Erythroblast (primary cell): ENCODE results near the gene KLC1.

Experiments used
- GATA1 ChIP-seq: IDR thresholded peaks from 2 replicates; pipeline ENCODE4 v1.6.1; 2011; ENCODE audit warnings: low read depth, mild to moderate bottlenecking, control low read depth, low read length, moderate library complexity
- POLR2A ChIP-seq: IDR thresholded peaks from 2 replicates; pipeline ENCODE4 v1.6.1; 2011; ENCODE audit warnings: mild to moderate bottlenecking, low read length

DNA sequence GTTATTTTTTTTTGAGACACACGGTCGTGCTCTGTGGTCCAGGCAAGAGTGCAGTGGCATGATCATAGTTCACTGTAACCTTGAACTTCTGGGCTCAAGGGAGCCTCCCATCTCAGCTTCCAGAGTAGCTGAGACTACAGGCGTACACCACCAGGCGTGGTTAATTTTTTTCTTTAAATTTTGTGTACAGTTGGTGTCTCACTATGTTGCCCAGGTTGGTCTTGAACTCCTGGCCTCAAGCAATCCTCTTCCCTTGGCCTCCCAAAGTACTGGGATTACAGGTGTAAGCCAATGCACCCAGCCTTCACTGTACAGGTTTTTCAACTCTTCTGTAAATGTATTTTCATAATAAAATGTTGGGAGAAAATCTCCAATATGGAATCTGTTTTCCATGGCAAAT, 5.7 kb upstream of the KLC1 start:
- TF ChIP-seq POLR2A (no peak), GATA1 (no peak)
